Neural progenitor cell (in vitro differentiated cells): ENCODE measurements around the gene CCDC188. TPM values are rescaled to one million over a fixed set of nuclear protein-coding genes. Genes with fewer than 3 reads are reported as not detected.
"Not testable (repeated sequence)": the region's sequence is repeated elsewhere in the genome, so short reads cannot be mapped to it uniquely, and the experiment has no call there.

ENCODE experiments used
- DNase-seq: peaks from one replicate; pipeline ENCODE4 v3.0.0-alpha.2; 2016; ENCODE audit warnings: low spot score
- H2AFZ ChIP-seq: fragments of 200-600 bp; sonication (generic); replicated peaks from 2 replicates; pipeline ENCODE4 v1.6.1; 2016; ENCODE audit warnings: antibody characterized with exemption
- H3F3A ChIP-seq: fragments of 200-600 bp; sonication (generic); 2 replicates; pipeline ENCODE4 v1.6.1; 2016; ENCODE audit warnings: antibody characterized with exemption, low read depth
- H3K27ac ChIP-seq: fragments of 200-600 bp; sonication (generic); 2 replicates; pipeline ENCODE4 v1.5.1; 2016; ENCODE audit warnings: mild to moderate bottlenecking
- H3K27me3 ChIP-seq: fragments of 200-600 bp; sonication (generic); 2 replicates; pipeline ENCODE4 v1.6.1; 2016; ENCODE audit warnings: mild to moderate bottlenecking, moderate library complexity
- H3K36me3 ChIP-seq: fragments of 200-600 bp; sonication (generic); 2 replicates; pipeline ENCODE4 v1.5.1; 2016
- H3K4me1 ChIP-seq: fragments of 200-600 bp; sonication (generic); 2 replicates; pipeline ENCODE4 v1.6.1; 2016; ENCODE audit warnings: mixed run types
- H3K4me2 ChIP-seq: fragments of 200-600 bp; sonication (generic); 2 replicates; pipeline ENCODE4 v1.6.1; 2016
- H3K4me3 ChIP-seq: fragments of 200-600 bp; sonication (generic); 2 replicates; pipeline ENCODE4 v1.5.1; 2016
- H3K79me2 ChIP-seq: fragments of 200-600 bp; sonication (generic); 2 replicates; pipeline ENCODE4 v1.6.1; 2016; ENCODE audit warnings: low read depth
- H3K9ac ChIP-seq: fragments of 200-600 bp; sonication (generic); 2 replicates; pipeline ENCODE4 v1.6.1; 2016
- H3K9me3 ChIP-seq: fragments of 200-600 bp; sonication (generic); 2 replicates; pipeline ENCODE4 v1.5.1; 2016; ENCODE audit warnings: low read depth
- H4K20me1 ChIP-seq: fragments of 200-600 bp; sonication (generic); 2 replicates; pipeline ENCODE4 v1.6.1; 2016; ENCODE audit warnings: low read depth
- H3K27ac Mint-ChIP-seq: 3 replicates; pipeline ENCODE4 v1.8.0; 2021; ENCODE audit warnings: mixed read lengths
- H3K27me3 Mint-ChIP-seq: 2 replicates; pipeline ENCODE4 v1.8.0; 2022; ENCODE audit warnings: low read depth, mild to moderate bottlenecking, inconsistent platforms, moderate library complexity, mixed read lengths; ENCODE audit not compliant: insufficient read depth
- H3K36me3 Mint-ChIP-seq: 3 replicates; pipeline ENCODE4 v1.8.0; 2021; ENCODE audit warnings: mixed read lengths
- H3K4me1 Mint-ChIP-seq: 3 replicates; pipeline ENCODE4 v1.8.0; 2021; ENCODE audit warnings: mixed read lengths
- H3K4me3 Mint-ChIP-seq: 3 replicates; pipeline ENCODE4 v1.8.0; 2021; ENCODE audit warnings: mild to moderate bottlenecking, moderate library complexity, mixed read lengths
- H3K9me3 Mint-ChIP-seq: 3 replicates; pipeline ENCODE4 v1.8.0; 2020; ENCODE audit warnings: mixed read lengths
- CTCF ChIP-seq: fragments of 200-600 bp; sonication (generic); IDR thresholded peaks from 2 replicates; pipeline ENCODE4 v1.5.1; 2017; ENCODE audit warnings: antibody characterized with exemption, mild to moderate bottlenecking
- EZH2 ChIP-seq: fragments of 200-600 bp; sonication (generic); IDR thresholded peaks from 2 replicates; pipeline ENCODE4 v1.6.1; 2017; ENCODE audit warnings: antibody characterized with exemption, mild to moderate bottlenecking, moderate library complexity
- EZH2phosphoT487 ChIP-seq: fragments of 200-600 bp; sonication (generic); IDR thresholded peaks from 2 replicates; pipeline ENCODE4 v1.6.1; 2017; ENCODE audit warnings: antibody characterized with exemption
- total RNA-seq: library from RNA; depleted of rRNA; stranded (reverse); fragments of >200 nt; gene quantifications from 2 replicates; pipeline ENCODE4 v1.2.3, GENCODE V29; 2015; ENCODE audit warnings: low replicate concordance

Gene CCDC188
- total RNA-seq, 1 donor from 2014 or later = not detected

GRCh38 chr22:20164863-20165262 is 14.0 kb upstream of the CCDC188 start:
- no peak overlapping the region for H3K9ac ChIP-seq
- no peaks in the 10 kb centered on the region for H3K9me3 ChIP-seq
- DNase-seq = no peak
- Mint-ChIP-seq H3K27ac (no peak overlapping the region), H3K9me3 (peaks cover 3% of the 10 kb centered on the region), H3K27me3 (peaks cover 4% of the 10 kb centered on the region), H3K4me1 (no peaks in the 10 kb centered on the region), H3K36me3 (no peaks in the 10 kb centered on the region), H3K4me3 (no peak overlapping the region)
- H3K36me3 ChIP-seq = no peaks in the 10 kb centered on the region
- H4K20me1 ChIP-seq = no peaks in the 10 kb centered on the region
- TF ChIP-seq EZH2phosphoT487 (no peak), EZH2 (no peak)
- H3K4me2 ChIP-seq = no peak overlapping the region
- H2AFZ ChIP-seq = no peak overlapping the region
- H3K27me3 ChIP-seq = no peaks in the 10 kb centered on the region
- no peak overlapping the region for H3K4me3 ChIP-seq
- no peak overlapping the region for H3K27ac ChIP-seq
- no peaks in the 10 kb centered on the region for H3K79me2 ChIP-seq
- H3K4me1 ChIP-seq = no peaks in the 10 kb centered on the region
- H3F3A ChIP-seq = no peaks in the 10 kb centered on the region

- DNase-seq = no peak
- no peak overlapping the region for H3K27ac Mint-ChIP-seq
- Histone ChIP-seq H3K79me2 (no peaks in the 10 kb centered on the region), H3K9ac (no peak overlapping the region), H3K27ac (no peak overlapping the region), H3K27me3 (no peaks in the 10 kb centered on the region), H4K20me1 (no peaks in the 10 kb centered on the region), H3K4me2 (no peak overlapping the region), H3K36me3 (no peaks in the 10 kb centered on the region), H3K4me1 (no peaks in the 10 kb centered on the region), H2AFZ (no peak overlapping the region), H3F3A (no peaks in the 10 kb centered on the region), H3K4me3 (no peak overlapping the region), H3K9me3 (no peaks in the 10 kb centered on the region)
- peaks cover 18% of the 10 kb centered on the region for H3K4me1 Mint-ChIP-seq
- H3K4me3 Mint-ChIP-seq = no peak overlapping the region
- peaks cover 3% of the 10 kb centered on the region for H3K9me3 Mint-ChIP-seq
- H3K36me3 Mint-ChIP-seq = no peaks in the 10 kb centered on the region
- no peak for TF ChIP-seq EZH2phosphoT487
- no peak for TF ChIP-seq CTCF
- TF ChIP-seq EZH2 = no peak
- peaks cover 4% of the 10 kb centered on the region for H3K27me3 Mint-ChIP-seq
These were observed 9.2 kb upstream of the CCDC188 start for GRCh38 chr22:20160041-20160440.

GRCh38 chr22:20159531-20159930 is 8.7 kb upstream of the CCDC188 start:
- not testable (repeated sequence) for H3F3A ChIP-seq, H3K4me3 Mint-ChIP-seq

GRCh38 chr22:20159076-20159475 is 8.2 kb upstream of the CCDC188 start:
- Histone ChIP-seq H3K4me2 (no peak overlapping the region), H3K79me2 (no peaks in the 10 kb centered on the region), H3K9ac (no peak overlapping the region), H3F3A (no peaks in the 10 kb centered on the region), H3K4me3 (no peak overlapping the region), H3K4me1 (peaks cover 2% of the 10 kb centered on the region), H3K9me3 (no peaks in the 10 kb centered on the region), H3K27ac (no peak overlapping the region), H4K20me1 (no peaks in the 10 kb centered on the region), H3K27me3 (no peaks in the 10 kb centered on the region), H3K36me3 (no peaks in the 10 kb centered on the region), H2AFZ (peak overlapping the region; percentile 42)
- DNase-seq = peak; percentile 72
- Mint-ChIP-seq H3K36me3 (no peaks in the 10 kb centered on the region), H3K27ac (no peak overlapping the region), H3K27me3 (peaks cover 2% of the 10 kb centered on the region), H3K9me3 (no peaks in the 10 kb centered on the region), H3K4me3 (no peak overlapping the region), H3K4me1 (peaks cover 23% of the 10 kb centered on the region)
- no peak for TF ChIP-seq EZH2
- TF ChIP-seq CTCF = no peak
- TF ChIP-seq EZH2phosphoT487 = no peak

More at GRCh38 chr22:20159531-20159930, 8.7 kb upstream of the CCDC188 start:
- not testable (repeated sequence) for H3K36me3 Mint-ChIP-seq, H3K27ac ChIP-seq, H3K27me3 Mint-ChIP-seq, H3K4me3 ChIP-seq, H3K4me1 ChIP-seq, H3K27ac Mint-ChIP-seq, H3K9me3 Mint-ChIP-seq, H3K36me3 ChIP-seq, H3K9me3 ChIP-seq, H3K9ac ChIP-seq, H3K79me2 ChIP-seq, H4K20me1 ChIP-seq, DNase-seq, H3K27me3 ChIP-seq, H3K4me2 ChIP-seq
- peak overlapping the region; percentile 42 for H2AFZ ChIP-seq
- H3K4me1 Mint-ChIP-seq = peaks cover 20% of the 10 kb centered on the region
